Keratinocyte (primary cell): Measurements from ENCODE around the gene ERH. TPM values are rescaled to one million over a fixed set of nuclear protein-coding genes. Genes with fewer than 3 reads are reported as not detected.

Experiments
- DNase-seq: peaks from one replicate; pipeline ENCODE4 v3.0.0-alpha.2; 2011; ENCODE audit warnings: low read depth, missing footprints, low spot score
- FAIRE-seq: peaks from 2 replicates; lab custom pipeline; 2011; peaks lifted over from hg19 to GRCh38; lab: Jason Lieb, UNC
- H2AFZ ChIP-seq: 2 replicates; pipeline ENCODE4 v1.6.0; 2012; ENCODE audit warnings: low read length, control low read depth, inconsistent platforms; ENCODE audit not compliant: control insufficient read depth
- H3K27ac ChIP-seq: 2 replicates; pipeline ENCODE4 v1.5.1; 2011; ENCODE audit warnings: low read length; ENCODE audit not compliant: control insufficient read depth, insufficient read depth
- H3K27me3 ChIP-seq: 3 replicates; pipeline ENCODE4 v1.6.0; 2011; ENCODE audit warnings: low read length; ENCODE audit not compliant: control insufficient read depth, insufficient read depth; ENCODE audit errors: extremely low read depth
- H3K36me3 ChIP-seq, 2 experiments: 2 replicates in 1 of 2; 3 replicates in 1 of 2; pipeline ENCODE4 v1.5.1; 2011; ENCODE audit warnings: low read length in 2 of 2, mild to moderate bottlenecking in 1 of 2; ENCODE audit not compliant: control insufficient read depth in 2 of 2, insufficient read depth in 2 of 2; ENCODE audit errors: extremely low read depth in 1 of 2
- H3K4me1 ChIP-seq: 3 replicates; pipeline ENCODE4 v1.5.1; 2011; ENCODE audit warnings: low read length; ENCODE audit not compliant: control insufficient read depth, insufficient read depth; ENCODE audit errors: extremely low read depth
- H3K4me2 ChIP-seq: 3 replicates; pipeline ENCODE4 v1.6.0; 2011; ENCODE audit warnings: low read depth, low read length; ENCODE audit not compliant: control insufficient read depth, insufficient read depth; ENCODE audit errors: extremely low read depth
- H3K4me3 ChIP-seq, 3 experiments: fragments of 200-600 bp in 1 of 3; sonication (generic) in 1 of 3; 2 replicates in 2 of 3; 3 replicates in 1 of 3; pipeline ENCODE4 v1.5.1; 2011 to 2016; ENCODE audit warnings: low read length in 3 of 3, mild to moderate bottlenecking in 3 of 3, control low read depth in 2 of 3, inconsistent platforms in 1 of 3, low read depth in 1 of 3, mixed read lengths in 1 of 3, mixed run types in 1 of 3, moderate library complexity in 1 of 3; ENCODE audit not compliant: control insufficient read depth in 2 of 3, insufficient read depth in 2 of 3; ENCODE audit errors: extremely low read depth in 1 of 3
- H3K79me2 ChIP-seq: 2 replicates; pipeline ENCODE4 v1.6.0; 2012; ENCODE audit warnings: low read length; ENCODE audit not compliant: control insufficient read depth, insufficient read depth
- H3K9ac ChIP-seq: 3 replicates; pipeline ENCODE4 v1.6.0; 2011; ENCODE audit warnings: low read length; ENCODE audit not compliant: control insufficient read depth, insufficient read depth; ENCODE audit errors: extremely low read depth
- H3K9me1 ChIP-seq: 3 replicates; pipeline ENCODE4 v1.6.0; 2011; ENCODE audit warnings: low read length; ENCODE audit not compliant: control insufficient read depth, insufficient read depth; ENCODE audit errors: extremely low read depth
- H3K9me3 ChIP-seq: 2 replicates; pipeline ENCODE4 v1.5.1; 2012; ENCODE audit warnings: low read depth, low read length; ENCODE audit not compliant: control insufficient read depth
- H4K20me1 ChIP-seq: 3 replicates; pipeline ENCODE4 v1.6.0; 2011; ENCODE audit warnings: low read length; ENCODE audit not compliant: control insufficient read depth, insufficient read depth; ENCODE audit errors: extremely low read depth
- CTCF ChIP-seq, 3 experiments: IDR thresholded peaks in 1 of 3; conservative IDR thresholded peaks in 1 of 3; optimal IDR thresholded peaks in 1 of 3; 2 replicates in 2 of 3; 3 replicates in 1 of 3; pipeline versions ENCODE3 to v1.5.1; 2011; ENCODE audit warnings: low read length in 3 of 3, mild to moderate bottlenecking in 3 of 3, moderate library complexity in 2 of 3, control low read depth in 1 of 3, inconsistent platforms in 1 of 3; ENCODE audit not compliant: insufficient read depth in 2 of 3; ENCODE audit errors: extremely low read depth in 1 of 3
- EZH2 ChIP-seq: IDR thresholded peaks from one replicate; pipeline ENCODE4 v1.6.1; 2012; ENCODE audit warnings: inconsistent platforms, mild to moderate bottlenecking, low read length, moderate library complexity
- dilution Hi-C: fragments of 300-500 bp; cut with MboI; formaldehyde crosslinking; loops from one replicate; pipeline ENCODE4 v1.7.0; 2020; ENCODE audit warnings: low sequenced_read_pairs; ENCODE audit not compliant: extremely low pct_ligation_motif_present
- polyA plus RNA-seq, 5 experiments: library from polyadenylated mRNA; depleted of rRNA in 3 of 5; stranded (reverse) in 3 of 5; stranded (forward) in 1 of 5; unstranded in 1 of 5; fragments of >200 nt; gene quantifications; 1 replicate in 1 of 5; 2 replicates in 3 of 5; 3 replicates in 1 of 5; pipeline versions ENCODE4 v1.2.1 to v1.2.3, GENCODE V29; 2011 to 2012; ENCODE audit warnings: missing spikeins in 2 of 5, low read depth in 1 of 5, low replicate concordance in 1 of 5

ERH gene
- polyA plus RNA-seq, 1 donor (not counting 4 experiments of a cell fraction or from before 2014, with no cell fraction given) = 256 TPM

- Histone ChIP-seq H3K9me1 (no peaks in the 10 kb centered on the region), H3K4me2 (no peak overlapping the region), H3K4me1 (no peaks in the 10 kb centered on the region), H3K27ac (no peak overlapping the region), H2AFZ (no peak overlapping the region), H3K4me3 (no peak overlapping the region), H4K20me1 (no peaks in the 10 kb centered on the region), H3K79me2 (no peaks in the 10 kb centered on the region), H3K27me3 (peaks cover 11% of the 10 kb centered on the region), H3K36me3 (no peaks in the 10 kb centered on the region), H3K9ac (no peak overlapping the region), H3K9me3 (no peaks in the 10 kb centered on the region)
- TF ChIP-seq EZH2 (no peak), CTCF (optimal IDR thresholded peaks at IDR 0.05 in 1 of 3, IDR thresholded peaks at IDR 0.05 in 1 of 3, conservative IDR thresholded peaks at IDR 0.05 in 1 of 3; ENCODE audit: extremely low read depth in 1 of 3, insufficient read depth in 2 of 3, low read length in 3 of 3) (no peak)
- FAIRE-seq = no peak
- dilution Hi-C loops = no loop called here
- DNase-seq = no peak
Measured at GRCh38 chr14:69354383-69355153, 43.5 kb downstream of the ERH start.

GRCh38 chr14:69353168-69353567 is 44.9 kb downstream of the ERH start:
- Histone ChIP-seq H4K20me1 (no peaks in the 10 kb centered on the region), H3K9ac (no peak overlapping the region), H3K4me2 (no peak overlapping the region), H3K4me1 (no peaks in the 10 kb centered on the region), H3K27me3 (peaks cover 10% of the 10 kb centered on the region), H3K9me3 (no peaks in the 10 kb centered on the region), H3K79me2 (no peaks in the 10 kb centered on the region), H2AFZ (no peak overlapping the region), H3K36me3 (no peaks in the 10 kb centered on the region), H3K9me1 (no peaks in the 10 kb centered on the region), H3K27ac (no peak overlapping the region), H3K4me3 (no peak overlapping the region)
- DNase-seq (no peak), FAIRE-seq (no peak)
- TF ChIP-seq CTCF (optimal IDR thresholded peaks at IDR 0.05 in 1 of 3, IDR thresholded peaks at IDR 0.05 in 1 of 3, conservative IDR thresholded peaks at IDR 0.05 in 1 of 3; ENCODE audit: extremely low read depth in 1 of 3, insufficient read depth in 2 of 3, low read length in 3 of 3) (no peak), EZH2 (no peak)
- dilution Hi-C loops = no loop called here
